DND-41 (cell line): ENCODE results near the gene FHIT.

Source experiments
- ATAC-seq: fragments of 200-7000 bp; cut with Tn5 transposase; 3 replicates; pipeline ENCODE4 v1.9.1; 2021; ENCODE audit warnings: low read depth; ENCODE audit not compliant: insufficient read depth
- DNase-seq: peaks from one replicate; pipeline ENCODE4 v3.0.0-alpha.2; 2020
- H2AFZ ChIP-seq: 2 replicates; pipeline ENCODE4 v1.6.0; 2012; ENCODE audit warnings: low read depth, low read length
- H3K27ac ChIP-seq: 2 replicates; pipeline ENCODE4 v1.5.1; 2012; ENCODE audit warnings: low read length, inconsistent platforms
- H3K27me3 ChIP-seq: fragments of 200-600 bp; sonication (generic); 2 replicates; pipeline ENCODE4 v1.6.0; 2012; ENCODE audit warnings: low read length, mild to moderate bottlenecking, inconsistent platforms; ENCODE audit not compliant: insufficient read depth, poor library complexity
- H3K36me3 ChIP-seq: 2 replicates; pipeline ENCODE4 v1.5.1; 2012; ENCODE audit warnings: low read length, inconsistent platforms; ENCODE audit not compliant: insufficient read depth
- H3K4me1 ChIP-seq: 2 replicates; pipeline ENCODE4 v1.5.1; 2012; ENCODE audit warnings: mild to moderate bottlenecking, low read length; ENCODE audit not compliant: insufficient read depth
- H3K4me2 ChIP-seq: 2 replicates; pipeline ENCODE4 v1.6.0; 2012; ENCODE audit warnings: mild to moderate bottlenecking, moderate library complexity, low read length, inconsistent platforms; ENCODE audit not compliant: insufficient read depth
- H3K4me3 ChIP-seq, 2 experiments: fragments of 200-600 bp in 1 of 2; shearing (Covaris generic) in 1 of 2; 2 replicates each; pipeline ENCODE4 v1.5.1; 2012 to 2016; ENCODE audit warnings: inconsistent platforms in 2 of 2, low read length in 2 of 2, mild to moderate bottlenecking in 2 of 2, low read depth in 1 of 2, moderate library complexity in 1 of 2
- H3K79me2 ChIP-seq: 2 replicates; pipeline ENCODE4 v1.6.0; 2012; ENCODE audit warnings: low read length, inconsistent platforms; ENCODE audit not compliant: insufficient read depth
- H3K9ac ChIP-seq: 2 replicates; pipeline ENCODE4 v1.6.0; 2012; ENCODE audit warnings: low read depth, mild to moderate bottlenecking, inconsistent platforms, low read length, moderate library complexity
- H3K9me3 ChIP-seq: 2 replicates; pipeline ENCODE4 v1.5.1; 2012; ENCODE audit warnings: low read length, moderate library complexity, mild to moderate bottlenecking, inconsistent platforms; ENCODE audit not compliant: insufficient read depth, severe bottlenecking
- H4K20me1 ChIP-seq: 2 replicates; pipeline ENCODE4 v1.6.0; 2012; ENCODE audit warnings: low read length; ENCODE audit not compliant: insufficient read depth
- CTCF ChIP-seq: IDR thresholded peaks from 2 replicates; pipeline ENCODE4 v1.5.1; 2012; ENCODE audit warnings: borderline replicate concordance, low read length, moderate library complexity, mild to moderate bottlenecking; ENCODE audit not compliant: poor library complexity, severe bottlenecking; ENCODE audit errors: extremely low read depth
- EZH2 ChIP-seq: IDR thresholded peaks from 3 replicates; pipeline ENCODE4 v1.6.1; 2012; ENCODE audit warnings: borderline replicate concordance, low read depth, mild to moderate bottlenecking, moderate library complexity, low read length, inconsistent platforms; ENCODE audit not compliant: severe bottlenecking

FHIT gene

GRCh38 chr3:60598671-60599070, 652.6 kb downstream of the FHIT start:
- no peak overlapping the region for H3K9ac ChIP-seq
- H3K27ac ChIP-seq: no peak overlapping the region
- H3K27me3 ChIP-seq: no peaks in the 10 kb centered on the region
- H3K4me2 ChIP-seq: no peak overlapping the region
- H2AFZ ChIP-seq: no peak overlapping the region
- no peak overlapping the region for H3K4me3 ChIP-seq
- ATAC-seq: no peak
- TF ChIP-seq EZH2: no peak
- TF ChIP-seq CTCF: no peak
- H3K4me1 ChIP-seq: peaks cover 23% of the 10 kb centered on the region
- H3K9me3 ChIP-seq: no peaks in the 10 kb centered on the region
- no peaks in the 10 kb centered on the region for H3K36me3 ChIP-seq
- DNase-seq: no peak
- no peaks in the 10 kb centered on the region for H4K20me1 ChIP-seq
- H3K79me2 ChIP-seq: no peaks in the 10 kb centered on the region

DNA sequence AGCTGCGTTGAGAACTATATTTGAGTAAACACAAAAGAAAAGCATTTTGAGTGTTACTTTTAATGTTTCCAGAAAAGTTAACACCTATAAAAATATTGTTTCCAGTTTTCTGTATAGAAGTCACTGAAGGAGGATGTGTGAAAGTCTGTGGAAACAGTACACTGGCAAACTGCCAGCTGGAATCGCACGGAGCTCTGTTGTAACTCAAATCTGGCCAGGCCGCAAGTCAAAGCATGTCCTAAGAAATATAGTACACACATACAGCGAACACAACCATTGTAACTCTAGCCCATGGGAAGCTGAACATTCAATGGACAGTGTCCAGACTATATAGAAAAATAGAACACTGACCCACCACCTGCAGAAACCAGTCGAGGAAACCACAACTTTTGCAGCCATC, 657.2 kb downstream of the FHIT start:
- no peak overlapping the region for H2AFZ ChIP-seq
- no peak overlapping the region for H3K9ac ChIP-seq
- peaks cover 8% of the 10 kb centered on the region for H3K4me1 ChIP-seq
- no peaks in the 10 kb centered on the region for H3K9me3 ChIP-seq
- no peak for TF ChIP-seq CTCF
- no peak for TF ChIP-seq EZH2
- H3K27ac ChIP-seq: no peak overlapping the region
- DNase-seq (no peak), ATAC-seq (no peak)
- no peaks in the 10 kb centered on the region for H3K79me2 ChIP-seq
- H3K36me3 ChIP-seq: no peaks in the 10 kb centered on the region
- H3K4me2 ChIP-seq: no peak overlapping the region
- H3K27me3 ChIP-seq: no peaks in the 10 kb centered on the region
- H3K4me3 ChIP-seq: no peak overlapping the region
- H4K20me1 ChIP-seq: no peaks in the 10 kb centered on the region

- H3K79me2 ChIP-seq: no peaks in the 10 kb centered on the region
- H4K20me1 ChIP-seq: no peaks in the 10 kb centered on the region
- H3K27me3 ChIP-seq: no peaks in the 10 kb centered on the region
- DNase-seq: no peak
- H3K4me3 ChIP-seq: no peak overlapping the region
- TF ChIP-seq EZH2: no peak
- no peak overlapping the region for H2AFZ ChIP-seq
- no peak overlapping the region for H3K27ac ChIP-seq
- ATAC-seq: no peak
- peaks cover 8% of the 10 kb centered on the region for H3K4me1 ChIP-seq
- no peaks in the 10 kb centered on the region for H3K36me3 ChIP-seq
- H3K4me2 ChIP-seq: no peak overlapping the region
- no peak overlapping the region for H3K9ac ChIP-seq
- no peaks in the 10 kb centered on the region for H3K9me3 ChIP-seq
Measured at GRCh38 chr3:60591267-60591666, 660.0 kb downstream of the FHIT start.

- H3K4me2 ChIP-seq: no peak overlapping the region
- no peaks in the 10 kb centered on the region for H3K36me3 ChIP-seq
- no peak for ATAC-seq
- no peaks in the 10 kb centered on the region for H3K27me3 ChIP-seq
- TF ChIP-seq EZH2 (no peak), CTCF (no peak)
- no peaks in the 10 kb centered on the region for H3K4me1 ChIP-seq
- no peaks in the 10 kb centered on the region for H4K20me1 ChIP-seq
- no peak overlapping the region for H3K4me3 ChIP-seq
- H3K79me2 ChIP-seq: no peaks in the 10 kb centered on the region
- H3K9me3 ChIP-seq: no peaks in the 10 kb centered on the region
- DNase-seq: no peak
- no peak overlapping the region for H2AFZ ChIP-seq
- H3K9ac ChIP-seq: no peak overlapping the region
- H3K27ac ChIP-seq: no peak overlapping the region
Measured at GRCh38 chr3:60588806-60589205, 662.4 kb downstream of the FHIT start.
